Endothelial cell (in vitro differentiated cells): ENCODE data around the gene NBAS. TPM values are rescaled to one million over a fixed set of nuclear protein-coding genes. Genes with fewer than 3 reads are reported as not detected.
"Not testable (repeated sequence)": the region's sequence is repeated elsewhere in the genome, so short reads cannot be mapped to it uniquely, and the experiment has no call there.

Source experiments
- DNase-seq: peaks from one replicate; pipeline ENCODE4 v3.0.0; 2021; ENCODE audit warnings: low spot score
- H3K27ac Mint-ChIP-seq: one replicate; pipeline ENCODE4 v1.8.0; 2021; ENCODE audit warnings: mixed read lengths, inconsistent platforms; ENCODE audit not compliant: unreplicated experiment
- H3K27me3 Mint-ChIP-seq: one replicate; pipeline ENCODE4 v1.8.0; 2021; ENCODE audit warnings: mild to moderate bottlenecking, moderate library complexity, mixed read lengths, inconsistent platforms; ENCODE audit not compliant: unreplicated experiment
- H3K36me3 Mint-ChIP-seq: one replicate; pipeline ENCODE4 v1.8.0; 2021; ENCODE audit warnings: mild to moderate bottlenecking, low read depth, mixed read lengths, inconsistent platforms; ENCODE audit not compliant: unreplicated experiment
- H3K4me1 Mint-ChIP-seq: one replicate; pipeline ENCODE4 v1.8.0; 2021; ENCODE audit warnings: mild to moderate bottlenecking, mixed read lengths, inconsistent platforms; ENCODE audit not compliant: unreplicated experiment
- H3K4me3 Mint-ChIP-seq: one replicate; pipeline ENCODE4 v1.8.0; 2021; ENCODE audit warnings: mild to moderate bottlenecking, mixed read lengths, inconsistent platforms; ENCODE audit not compliant: unreplicated experiment
- H3K9me3 Mint-ChIP-seq: one replicate; pipeline ENCODE4 v1.8.0; 2021; ENCODE audit warnings: mixed read lengths, inconsistent platforms; ENCODE audit not compliant: unreplicated experiment
- total RNA-seq: library from RNA; stranded (reverse); fragmentation: NEBNext Ultra II Directional; extraction: Animal tissue kit (Norgen Biotek cat#: 25700); gene quantifications from one replicate; pipeline ENCODE4 v1.2.1, GENCODE V29; 2021; ENCODE audit not compliant: unreplicated experiment
- TF ChIP-seq, protein P1 (sequence below): fragments of 200-600 bp; sonication (generic); IDR thresholded peaks from one replicate; pipeline ENCODE4 v1.5.0; 2021; ENCODE audit warnings: antibody characterized with exemption; ENCODE audit not compliant: unreplicated experiment

NBAS gene
- total RNA-seq, 1 donor from 2014 or later = 52.8 TPM

DNA sequence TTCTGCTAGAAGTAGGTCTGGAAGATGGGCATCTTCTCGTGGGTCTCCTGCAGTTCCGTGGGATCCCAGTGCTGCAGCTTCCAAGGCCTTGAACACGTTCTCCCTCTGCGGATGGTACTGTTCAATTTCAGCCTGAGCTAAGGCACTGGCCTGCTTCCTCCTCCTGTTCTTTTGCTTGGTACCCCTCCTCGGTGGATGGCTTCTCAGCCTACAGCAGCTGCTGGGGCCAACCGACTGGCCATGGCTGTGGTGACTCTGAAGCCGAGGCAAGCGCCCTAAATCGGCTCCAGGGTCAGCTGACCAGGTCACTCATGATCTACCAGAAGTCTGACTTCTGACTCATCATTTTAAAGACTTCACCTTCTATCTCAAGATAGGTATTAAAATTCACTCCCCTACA, 150.2 kb downstream of the NBAS start:
- no peaks in the 10 kb centered on the region for H3K9me3 Mint-ChIP-seq
- H3K27me3 Mint-ChIP-seq = no peaks in the 10 kb centered on the region
- H3K4me1 Mint-ChIP-seq = no peaks in the 10 kb centered on the region
- no peak overlapping the region for H3K27ac Mint-ChIP-seq
- DNase-seq = no peak
- TF ChIP-seq, protein P1, sequence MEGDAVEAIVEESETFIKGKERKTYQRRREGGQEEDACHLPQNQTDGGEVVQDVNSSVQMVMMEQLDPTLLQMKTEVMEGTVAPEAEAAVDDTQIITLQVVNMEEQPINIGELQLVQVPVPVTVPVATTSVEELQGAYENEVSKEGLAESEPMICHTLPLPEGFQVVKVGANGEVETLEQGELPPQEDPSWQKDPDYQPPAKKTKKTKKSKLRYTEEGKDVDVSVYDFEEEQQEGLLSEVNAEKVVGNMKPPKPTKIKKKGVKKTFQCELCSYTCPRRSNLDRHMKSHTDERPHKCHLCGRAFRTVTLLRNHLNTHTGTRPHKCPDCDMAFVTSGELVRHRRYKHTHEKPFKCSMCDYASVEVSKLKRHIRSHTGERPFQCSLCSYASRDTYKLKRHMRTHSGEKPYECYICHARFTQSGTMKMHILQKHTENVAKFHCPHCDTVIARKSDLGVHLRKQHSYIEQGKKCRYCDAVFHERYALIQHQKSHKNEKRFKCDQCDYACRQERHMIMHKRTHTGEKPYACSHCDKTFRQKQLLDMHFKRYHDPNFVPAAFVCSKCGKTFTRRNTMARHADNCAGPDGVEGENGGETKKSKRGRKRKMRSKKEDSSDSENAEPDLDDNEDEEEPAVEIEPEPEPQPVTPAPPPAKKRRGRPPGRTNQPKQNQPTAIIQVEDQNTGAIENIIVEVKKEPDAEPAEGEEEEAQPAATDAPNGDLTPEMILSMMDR = no peak
- H3K36me3 Mint-ChIP-seq = no peaks in the 10 kb centered on the region
- no peak overlapping the region for H3K4me3 Mint-ChIP-seq

DNA sequence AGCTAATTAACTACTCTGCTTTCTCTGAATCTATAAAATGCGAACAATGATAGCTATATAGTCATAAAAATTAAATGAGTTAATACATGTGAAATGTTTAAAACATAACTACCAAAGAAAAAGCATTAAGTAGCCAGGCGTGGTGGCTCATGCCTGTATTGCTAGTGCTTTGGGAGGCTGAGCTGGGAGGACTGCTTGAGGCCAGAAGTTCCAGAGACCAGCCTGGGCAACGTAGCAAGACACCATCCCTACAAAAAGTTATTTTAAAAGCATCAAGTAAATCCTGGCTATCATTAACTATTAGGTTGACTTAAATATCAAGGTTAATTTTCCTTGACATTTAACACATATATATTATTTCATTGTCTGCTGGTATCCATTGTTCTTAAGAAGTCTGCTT, 152.4 kb downstream of the NBAS start:
- H3K27ac Mint-ChIP-seq = no peak overlapping the region
- no peak overlapping the region for H3K4me3 Mint-ChIP-seq
- TF ChIP-seq, protein P1 = no peak
- H3K36me3 Mint-ChIP-seq = no peaks in the 10 kb centered on the region
- H3K27me3 Mint-ChIP-seq = no peaks in the 10 kb centered on the region
- no peaks in the 10 kb centered on the region for H3K4me1 Mint-ChIP-seq
- H3K9me3 Mint-ChIP-seq = no peaks in the 10 kb centered on the region
- DNase-seq = no peak

DNA sequence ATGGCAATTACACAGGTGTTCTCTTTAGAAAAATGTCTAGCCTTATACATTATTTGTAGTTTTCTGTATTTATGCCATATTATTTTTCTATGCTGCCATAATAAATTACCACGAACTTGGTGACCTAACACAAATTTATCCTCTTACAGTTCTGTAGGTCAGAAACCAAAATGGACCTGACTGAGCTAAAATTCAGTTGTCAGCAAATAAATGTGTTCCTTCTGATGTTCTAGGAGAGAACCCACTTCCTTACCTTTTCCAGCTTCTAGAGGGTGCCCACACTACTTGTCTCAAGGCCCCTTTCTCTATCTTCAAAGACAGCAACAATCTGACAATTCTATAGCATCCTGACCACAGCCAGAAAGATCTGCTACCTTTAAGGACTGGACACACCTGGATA, 153.5 kb downstream of the NBAS start:
- Mint-ChIP-seq H3K4me3 (no peak overlapping the region), H3K4me1 (no peaks in the 10 kb centered on the region), H3K36me3 (no peaks in the 10 kb centered on the region), H3K27ac (no peak overlapping the region), H3K9me3 (no peaks in the 10 kb centered on the region), H3K27me3 (no peaks in the 10 kb centered on the region)
- no peak for DNase-seq
- TF ChIP-seq, protein P1 = no peak

DNA sequence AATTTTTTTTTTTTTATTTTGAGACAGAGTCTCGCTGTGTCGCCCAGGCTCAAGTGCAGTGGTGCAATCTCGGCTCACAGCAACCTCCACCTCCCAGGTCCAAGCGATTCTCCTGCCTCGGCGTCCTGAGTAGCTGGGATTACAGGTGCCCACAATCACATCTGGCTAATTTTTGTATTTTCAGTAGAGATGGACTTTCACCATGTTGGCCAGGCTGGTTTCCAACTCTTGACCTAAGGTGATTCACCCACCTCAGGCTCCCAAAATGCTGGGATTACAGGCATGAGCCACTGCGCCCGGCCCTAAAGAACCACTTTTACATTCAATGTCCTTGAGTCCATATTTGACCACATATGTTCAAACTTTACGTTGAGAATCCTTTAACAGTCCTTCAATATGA, 156.6 kb downstream of the NBAS start:
- not testable (repeated sequence) for H3K4me1 Mint-ChIP-seq, H3K36me3 Mint-ChIP-seq, H3K27ac Mint-ChIP-seq, H3K27me3 Mint-ChIP-seq, DNase-seq, H3K9me3 Mint-ChIP-seq, H3K4me3 Mint-ChIP-seq

DNA sequence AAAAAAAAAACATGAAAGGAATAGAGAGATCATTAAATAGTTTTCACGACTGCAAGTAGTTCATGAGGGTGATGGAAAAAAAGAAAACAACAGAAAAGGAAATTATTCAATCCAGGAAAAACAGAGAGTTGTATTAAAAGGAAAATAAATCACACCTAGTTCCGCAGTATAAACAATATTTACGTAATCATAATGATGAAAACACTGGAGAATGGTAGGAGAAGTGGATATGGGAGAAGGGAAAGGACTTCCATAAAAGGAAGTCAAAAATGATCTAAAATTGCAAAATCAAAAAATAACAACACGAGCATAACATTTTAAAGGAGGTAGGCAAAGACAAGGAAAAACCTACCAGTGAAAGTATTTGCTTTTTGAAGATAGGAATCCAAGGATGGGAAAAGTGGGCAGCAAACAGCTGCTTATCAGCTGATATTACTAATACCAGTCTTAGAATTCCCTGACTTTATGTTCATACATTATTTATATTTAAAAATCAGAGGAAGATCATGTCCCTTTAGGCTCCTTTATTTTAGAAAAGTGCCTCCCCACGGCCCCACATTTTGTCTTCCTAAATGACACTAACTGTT, 160.8 kb downstream of the NBAS start:
- Mint-ChIP-seq H3K27me3 (no peaks in the 10 kb centered on the region), H3K27ac (no peak overlapping the region), H3K4me1 (no peaks in the 10 kb centered on the region), H3K36me3 (peaks cover 4% of the 10 kb centered on the region), H3K4me3 (no peak overlapping the region), H3K9me3 (no peaks in the 10 kb centered on the region)
- TF ChIP-seq, protein P1 = no peak
- DNase-seq = no peak
